ENCODE measurements around the gene RSPH1.

Gene RSPH1

GRCh38 chr21:42513151-42513984 is 17.3 kb upstream of the RSPH1 start, which contains the start of gene SLC37A1:
TSS of gene SLC37A1 (plus strand) at chr21:42513852. CDS start at chr21:42518455, 4,603 bp downstream.
- peak; percentile 36 for DNase-seq (ENCODE audit: low spot score)

GRCh38 chr21:42512346-42513034 is 16.5 kb upstream of the RSPH1 start:
- no peak for DNase-seq (ENCODE audit: low spot score)

- DNase-seq (ENCODE audit: low spot score), result no peak
Measured at GRCh38 chr21:42509244-42509643, 13.2 kb upstream of the RSPH1 start.

- DNase-seq (ENCODE audit: low spot score), result no peak
Measured at GRCh38 chr21:42508371-42508770, 12.3 kb upstream of the RSPH1 start.

- DNase-seq (ENCODE audit: low spot score), result no peak
Measured at GRCh38 chr21:42507418-42507817, 11.4 kb upstream of the RSPH1 start.

- no peak for DNase-seq (ENCODE audit: low spot score)
Measured at GRCh38 chr21:42505090-42505726, 9.2 kb upstream of the RSPH1 start.

- no peak for DNase-seq (ENCODE audit: low spot score)
Measured at GRCh38 chr21:42503711-42504110, 7.7 kb upstream of the RSPH1 start.

GRCh38 chr21:42500736-42501135 is 4.7 kb upstream of the RSPH1 start:
- DNase-seq (ENCODE audit: low spot score), result no peak

- no peak for DNase-seq (ENCODE audit: low spot score)
Measured at GRCh38 chr21:42500225-42500624, 4.2 kb upstream of the RSPH1 start.

- DNase-seq (ENCODE audit: low spot score), result no peak
Measured at GRCh38 chr21:42499444-42500112, 3.6 kb upstream of the RSPH1 start.

- DNase-seq (ENCODE audit: low spot score), result no peak
Measured at GRCh38 chr21:42498012-42498411, 2.0 kb upstream of the RSPH1 start.

- DNase-seq (ENCODE audit: low spot score), result no peak
Measured at GRCh38 chr21:42496839-42497202, 797 bp upstream of the RSPH1 start.

- DNase-seq (ENCODE audit: low spot score), result no peak
Measured at GRCh38 chr21:42495765-42496119, 282 bp downstream of the RSPH1 start.

GRCh38 chr21:42495027-42495426 is 997 bp downstream of the RSPH1 start:
- DNase-seq (ENCODE audit: low spot score), result no peak

GRCh38 chr21:42493109-42494060 is 2.6 kb downstream of the RSPH1 start:
- no peak for DNase-seq (ENCODE audit: low spot score)

- no peak for DNase-seq (ENCODE audit: low spot score)
Measured at GRCh38 chr21:42492201-42492600, 3.8 kb downstream of the RSPH1 start.

GRCh38 chr21:42491328-42491727 is 4.7 kb downstream of the RSPH1 start:
- no peak for DNase-seq (ENCODE audit: low spot score)

GRCh38 chr21:42490720-42491119 is 5.3 kb downstream of the RSPH1 start:
- DNase-seq (ENCODE audit: low spot score), result no peak

GRCh38 chr21:42489991-42490390 is 6.0 kb downstream of the RSPH1 start:
- DNase-seq (ENCODE audit: low spot score), result no peak

- no peak for DNase-seq (ENCODE audit: low spot score)
Measured at GRCh38 chr21:42489006-42489563, 6.9 kb downstream of the RSPH1 start.

- no peak for DNase-seq (ENCODE audit: low spot score)
Measured at GRCh38 chr21:42486531-42486930, 9.5 kb downstream of the RSPH1 start.
